H9 (cell line): ENCODE measurements around the gene ANKRD42. TPM values are rescaled to one million over a fixed set of nuclear protein-coding genes. Genes with fewer than 3 reads are reported as not detected.

Experiments
- DNase-seq: peaks from one replicate; pipeline ENCODE4 v3.0.0-alpha.2; 2017
- H2AFZ ChIP-seq: one replicate; pipeline ENCODE4 v1.6.1; 2013; ENCODE audit warnings: mild to moderate bottlenecking, low read length, control low read depth, moderate library complexity
- H2AK5ac ChIP-seq: 2 replicates; pipeline ENCODE4 v1.6.1; 2013; ENCODE audit warnings: low read length, control low read depth, mixed read lengths; ENCODE audit not compliant: insufficient read length
- H2BK120ac ChIP-seq: one replicate; pipeline ENCODE4 v1.6.1; 2013; ENCODE audit warnings: low read depth, mild to moderate bottlenecking, low read length, control low read depth, inconsistent platforms; ENCODE audit not compliant: poor library complexity, severe bottlenecking
- H2BK12ac ChIP-seq: 2 replicates; pipeline ENCODE4 v1.6.1; 2013; ENCODE audit warnings: low read length, control low read depth, mixed read lengths, low read depth; ENCODE audit not compliant: insufficient read length
- H2BK15ac ChIP-seq: 2 replicates; pipeline ENCODE4 v1.6.1; 2013; ENCODE audit warnings: low read depth, low read length, control low read depth
- H2BK20ac ChIP-seq: one replicate; pipeline ENCODE4 v1.6.1; 2013; ENCODE audit warnings: low read depth, mild to moderate bottlenecking, low read length, control low read depth, inconsistent platforms; ENCODE audit not compliant: poor library complexity, severe bottlenecking
- H2BK5ac ChIP-seq: 2 replicates; pipeline ENCODE4 v1.6.1; 2013; ENCODE audit warnings: low read length, control low read depth, mixed read lengths; ENCODE audit not compliant: insufficient read length
- H3K14ac ChIP-seq: 2 replicates; pipeline ENCODE4 v1.6.1; 2013; ENCODE audit warnings: low read length, control low read depth; ENCODE audit not compliant: insufficient read depth
- H3K18ac ChIP-seq: 2 replicates; pipeline ENCODE4 v1.6.1; 2013; ENCODE audit warnings: low read depth, mild to moderate bottlenecking, mixed read lengths, low read length, control low read depth; ENCODE audit not compliant: insufficient read length
- H3K23ac ChIP-seq: 2 replicates; pipeline ENCODE4 v1.6.1; 2013; ENCODE audit warnings: low read length, control low read depth, mixed read lengths, low read depth; ENCODE audit not compliant: insufficient read length
- H3K23me2 ChIP-seq: 2 replicates; pipeline ENCODE4 v1.6.1; 2013; ENCODE audit warnings: low read depth, mild to moderate bottlenecking, mixed read lengths, low read length, control low read depth; ENCODE audit not compliant: insufficient read length, poor library complexity, severe bottlenecking
- H3K27ac ChIP-seq: 2 replicates; pipeline ENCODE4 v1.5.1; 2013; ENCODE audit warnings: low read length, control low read depth, mixed read lengths, low read depth; ENCODE audit not compliant: insufficient read length
- H3K27me3 ChIP-seq: 2 replicates; pipeline ENCODE4 v1.6.1; 2013; ENCODE audit warnings: low read length, control low read depth, inconsistent platforms; ENCODE audit not compliant: insufficient read depth
- H3K4ac ChIP-seq: 2 replicates; pipeline ENCODE4 v1.6.1; 2013; ENCODE audit warnings: low read depth, mild to moderate bottlenecking, control low read depth, inconsistent platforms, low read length, moderate library complexity
- H3K4me1 ChIP-seq: 2 replicates; pipeline ENCODE4 v1.6.1; 2013; ENCODE audit warnings: low read length, control low read depth, inconsistent platforms; ENCODE audit not compliant: insufficient read depth
- H3K4me2 ChIP-seq: 2 replicates; pipeline ENCODE4 v1.6.1; 2013; ENCODE audit warnings: low read length, control low read depth, mixed read lengths; ENCODE audit not compliant: insufficient read length, insufficient read depth
- H3K56ac ChIP-seq: 2 replicates; pipeline ENCODE4 v1.6.1; 2013; ENCODE audit warnings: low read depth, mild to moderate bottlenecking, mixed read lengths, low read length, control low read depth; ENCODE audit not compliant: insufficient read length
- H3K79me1 ChIP-seq: 2 replicates; pipeline ENCODE4 v1.6.1; 2013; ENCODE audit warnings: low read depth, mild to moderate bottlenecking, moderate library complexity, low read length, control low read depth, inconsistent platforms; ENCODE audit not compliant: insufficient read depth, poor library complexity, severe bottlenecking
- H3K79me2 ChIP-seq: 2 replicates; pipeline ENCODE4 v1.6.1; 2013; ENCODE audit warnings: low read length, control low read depth, inconsistent platforms; ENCODE audit not compliant: insufficient read depth
- H3K9ac ChIP-seq: 2 replicates; pipeline ENCODE4 v1.6.1; 2013; ENCODE audit warnings: low read length, control low read depth, mixed read lengths; ENCODE audit not compliant: insufficient read length; ENCODE audit errors: extremely low read depth
- H3K9me3 ChIP-seq: one replicate; pipeline ENCODE4 v1.6.1; 2013; ENCODE audit warnings: low read depth, low read length, inconsistent platforms; ENCODE audit not compliant: control insufficient read depth
- H3T11ph ChIP-seq: one replicate; pipeline ENCODE4 v1.6.1; 2013; ENCODE audit warnings: mild to moderate bottlenecking, low read length, control low read depth, inconsistent platforms
- H4K20me1 ChIP-seq: one replicate; pipeline ENCODE4 v1.6.1; 2013; ENCODE audit not compliant: control insufficient read depth, insufficient read length, insufficient read depth
- H4K5ac ChIP-seq: 2 replicates; pipeline ENCODE4 v1.6.1; 2013; ENCODE audit warnings: low read depth, mild to moderate bottlenecking, mixed read lengths, low read length, control low read depth; ENCODE audit not compliant: insufficient read length
- H4K8ac ChIP-seq: replicated peaks from 2 replicates; pipeline ENCODE4 v1.6.1; 2013; ENCODE audit warnings: low read length, control low read depth, mixed read lengths, low read depth; ENCODE audit not compliant: insufficient read length
- H4K91ac ChIP-seq: 2 replicates; pipeline ENCODE4 v1.6.1; 2013; ENCODE audit warnings: low read depth, mild to moderate bottlenecking, moderate library complexity, mixed read lengths, low read length, control low read depth; ENCODE audit not compliant: insufficient read length
- H3K27ac Mint-ChIP-seq, 3 experiments: 2 replicates in 2 of 3; 3 replicates in 1 of 3; pipeline ENCODE4 v1.8.0; 2020 to 2021; ENCODE audit warnings: mixed read lengths in 3 of 3, mild to moderate bottlenecking in 1 of 3, moderate library complexity in 1 of 3
- H3K27me3 Mint-ChIP-seq: 2 replicates; pipeline ENCODE4 v1.8.0; 2021; ENCODE audit warnings: low read depth, mild to moderate bottlenecking, moderate library complexity, mixed read lengths
- H3K36me3 Mint-ChIP-seq, 3 experiments: 2 replicates in 2 of 3; 3 replicates in 1 of 3; pipeline ENCODE4 v1.8.0; 2020 to 2021; ENCODE audit warnings: low read depth in 3 of 3, mixed read lengths in 3 of 3; ENCODE audit not compliant: insufficient read depth in 1 of 3
- H3K4me1 Mint-ChIP-seq, 2 experiments: 2 replicates each; pipeline ENCODE4 v1.8.0; 2020; ENCODE audit warnings: mixed read lengths in 2 of 2
- H3K4me3 Mint-ChIP-seq, 2 experiments: 2 replicates in 1 of 2; 3 replicates in 1 of 2; pipeline ENCODE4 v1.8.0; 2020 to 2021; ENCODE audit warnings: mild to moderate bottlenecking in 2 of 2, mixed read lengths in 2 of 2, moderate library complexity in 1 of 2
- H3K9me3 Mint-ChIP-seq, 2 experiments: 2 replicates in 1 of 2; 3 replicates in 1 of 2; pipeline ENCODE4 v1.8.0; 2020; ENCODE audit warnings: mild to moderate bottlenecking in 2 of 2, mixed read lengths in 2 of 2, moderate library complexity in 1 of 2
- WGBS: extraction: QIAGEN DNeasy Blood & Tissue Kit; methylation state at CpG from one replicate; pipeline ENCODE4 v1.1.7; 2013; ENCODE audit warnings: missing lambda C conversion rate, low lambda C conversion rate, mixed read lengths; ENCODE audit not compliant: insufficient read length; ENCODE audit errors: extremely low coverage; 5-methylcytosine and 5-hydroxymethylcytosine counted together
- total RNA-seq: library from RNA; stranded (reverse); gene quantifications from 2 replicates; pipeline ENCODE4 v1.2.1, GENCODE V29; 2021
- TF ChIP-seq, protein P1 (sequence below): fragments of 200-600 bp; sonication (generic); conservative IDR thresholded peaks from 3 replicates; pipeline ENCODE4 v1.8.0; 2021; ENCODE audit warnings: antibody characterized with exemption, mild to moderate bottlenecking

The ANKRD42 gene
- total RNA-seq, 1 experiment from 2014 or later, result 4.9 TPM

DNA sequence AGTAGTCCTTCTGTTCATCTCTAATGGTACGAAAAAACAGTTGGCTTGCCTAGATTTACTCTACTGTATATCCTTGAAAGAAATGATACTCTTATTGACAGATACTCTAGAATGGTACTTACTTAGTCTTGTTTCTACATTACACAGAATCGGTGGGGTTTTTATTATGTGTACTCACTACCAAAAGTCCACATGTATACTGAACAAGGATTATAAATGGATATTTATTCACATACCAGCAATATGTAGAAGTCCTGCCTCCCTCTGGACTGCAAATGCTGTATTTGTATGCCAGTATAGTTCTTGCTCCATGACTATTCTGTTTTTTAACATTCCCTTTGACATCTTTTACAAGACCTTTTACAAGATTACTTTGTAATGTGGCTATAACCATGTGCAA, 22.6 kb upstream of the ANKRD42 start:
- Histone ChIP-seq H3K56ac (no peak overlapping the region), H4K8ac (no peak overlapping the region), H3K9me3 (no peaks in the 10 kb centered on the region), H2AFZ (no peak overlapping the region), H3K4ac (no peak overlapping the region), H3K27ac (no peak overlapping the region), H4K5ac (no peak overlapping the region), H3K4me2 (no peak overlapping the region), H4K20me1 (no peaks in the 10 kb centered on the region), H2BK20ac (no peak overlapping the region), H3K27me3 (no peaks in the 10 kb centered on the region), H3T11ph (no peak overlapping the region), H3K14ac (no peak overlapping the region), H3K79me2 (peaks cover 16% of the 10 kb centered on the region; the same call in 1 of the 2 replicates), H2BK15ac (no peak overlapping the region), H3K23ac (no peak overlapping the region), H2BK12ac (no peak overlapping the region), H2AK5ac (no peak overlapping the region), H2BK120ac (no peak overlapping the region), H3K9ac (no peak overlapping the region), H3K18ac (no peak overlapping the region), H3K79me1 (peaks cover 7% of the 10 kb centered on the region), H4K91ac (no peak overlapping the region), H2BK5ac (no peak overlapping the region), H3K4me1 (no peaks in the 10 kb centered on the region), H3K23me2 (no peaks in the 10 kb centered on the region)
- DNase-seq, result no peak
- WGBS, result no CpG with 5 or more reads among the region's 2 CpGs
- Mint-ChIP-seq H3K9me3 (no peaks in the 10 kb centered on the region; a peak in 1 of 5 replicates), H3K27ac (no peak overlapping the region), H3K27me3 (no peaks in the 10 kb centered on the region), H3K4me1 (peaks cover 15 to 19% of the 10 kb centered on the region in 2 experiments), H3K36me3 (peaks cover 40 to 84% (median 70%) of the 10 kb centered on the region in 3 experiments), H3K4me3 (no peak overlapping the region)
- TF ChIP-seq, protein P1, sequence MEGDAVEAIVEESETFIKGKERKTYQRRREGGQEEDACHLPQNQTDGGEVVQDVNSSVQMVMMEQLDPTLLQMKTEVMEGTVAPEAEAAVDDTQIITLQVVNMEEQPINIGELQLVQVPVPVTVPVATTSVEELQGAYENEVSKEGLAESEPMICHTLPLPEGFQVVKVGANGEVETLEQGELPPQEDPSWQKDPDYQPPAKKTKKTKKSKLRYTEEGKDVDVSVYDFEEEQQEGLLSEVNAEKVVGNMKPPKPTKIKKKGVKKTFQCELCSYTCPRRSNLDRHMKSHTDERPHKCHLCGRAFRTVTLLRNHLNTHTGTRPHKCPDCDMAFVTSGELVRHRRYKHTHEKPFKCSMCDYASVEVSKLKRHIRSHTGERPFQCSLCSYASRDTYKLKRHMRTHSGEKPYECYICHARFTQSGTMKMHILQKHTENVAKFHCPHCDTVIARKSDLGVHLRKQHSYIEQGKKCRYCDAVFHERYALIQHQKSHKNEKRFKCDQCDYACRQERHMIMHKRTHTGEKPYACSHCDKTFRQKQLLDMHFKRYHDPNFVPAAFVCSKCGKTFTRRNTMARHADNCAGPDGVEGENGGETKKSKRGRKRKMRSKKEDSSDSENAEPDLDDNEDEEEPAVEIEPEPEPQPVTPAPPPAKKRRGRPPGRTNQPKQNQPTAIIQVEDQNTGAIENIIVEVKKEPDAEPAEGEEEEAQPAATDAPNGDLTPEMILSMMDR, result no peak
